GM10266 (cell line): Measurements from ENCODE around the gene KRT6B.
"Not testable (repeated sequence)": the region's sequence is repeated elsewhere in the genome, so short reads cannot be mapped to it uniquely, and the experiment has no call there.

Experiments used
- DNase-seq: peaks from one replicate; pipeline ENCODE4 v3.0.0; 2012; ENCODE audit errors: extremely low spot score
- TF ChIP-seq, protein P1 (sequence below): IDR thresholded peaks from 2 replicates; pipeline ENCODE4 v1.5.1; 2012; ENCODE audit warnings: mild to moderate bottlenecking, low read depth; ENCODE audit not compliant: control insufficient read depth, insufficient read depth; ENCODE audit errors: missing control alignments

The KRT6B gene

DNA sequence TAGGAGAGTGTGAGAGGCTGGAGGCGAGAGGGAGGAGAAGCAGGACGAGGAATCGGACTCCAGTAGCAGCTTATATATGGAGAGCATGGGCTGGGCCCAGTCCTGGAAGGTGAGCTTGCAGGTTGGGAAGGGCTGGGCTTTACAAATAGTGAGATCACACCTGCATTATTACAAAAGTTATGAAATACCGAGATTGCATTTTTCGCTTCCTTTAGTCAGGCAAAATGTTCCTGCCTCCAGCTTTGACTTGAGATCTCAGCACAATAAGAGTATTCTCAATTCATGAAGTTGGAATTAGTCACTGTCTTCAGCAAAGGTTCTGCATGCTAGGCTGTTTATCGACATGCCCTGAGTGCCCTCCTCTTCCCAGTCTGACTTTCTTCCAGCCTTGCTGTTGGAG lies at the start of gene KRT6B:
TSS of gene KRT6B (minus strand) at position 46 of the 400 bp plus-strand sequence. CDS start 68 bp downstream, outside the sequence.
- DNase-seq: no peak
- TF ChIP-seq, protein P1, sequence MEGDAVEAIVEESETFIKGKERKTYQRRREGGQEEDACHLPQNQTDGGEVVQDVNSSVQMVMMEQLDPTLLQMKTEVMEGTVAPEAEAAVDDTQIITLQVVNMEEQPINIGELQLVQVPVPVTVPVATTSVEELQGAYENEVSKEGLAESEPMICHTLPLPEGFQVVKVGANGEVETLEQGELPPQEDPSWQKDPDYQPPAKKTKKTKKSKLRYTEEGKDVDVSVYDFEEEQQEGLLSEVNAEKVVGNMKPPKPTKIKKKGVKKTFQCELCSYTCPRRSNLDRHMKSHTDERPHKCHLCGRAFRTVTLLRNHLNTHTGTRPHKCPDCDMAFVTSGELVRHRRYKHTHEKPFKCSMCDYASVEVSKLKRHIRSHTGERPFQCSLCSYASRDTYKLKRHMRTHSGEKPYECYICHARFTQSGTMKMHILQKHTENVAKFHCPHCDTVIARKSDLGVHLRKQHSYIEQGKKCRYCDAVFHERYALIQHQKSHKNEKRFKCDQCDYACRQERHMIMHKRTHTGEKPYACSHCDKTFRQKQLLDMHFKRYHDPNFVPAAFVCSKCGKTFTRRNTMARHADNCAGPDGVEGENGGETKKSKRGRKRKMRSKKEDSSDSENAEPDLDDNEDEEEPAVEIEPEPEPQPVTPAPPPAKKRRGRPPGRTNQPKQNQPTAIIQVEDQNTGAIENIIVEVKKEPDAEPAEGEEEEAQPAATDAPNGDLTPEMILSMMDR: no peak

DNA sequence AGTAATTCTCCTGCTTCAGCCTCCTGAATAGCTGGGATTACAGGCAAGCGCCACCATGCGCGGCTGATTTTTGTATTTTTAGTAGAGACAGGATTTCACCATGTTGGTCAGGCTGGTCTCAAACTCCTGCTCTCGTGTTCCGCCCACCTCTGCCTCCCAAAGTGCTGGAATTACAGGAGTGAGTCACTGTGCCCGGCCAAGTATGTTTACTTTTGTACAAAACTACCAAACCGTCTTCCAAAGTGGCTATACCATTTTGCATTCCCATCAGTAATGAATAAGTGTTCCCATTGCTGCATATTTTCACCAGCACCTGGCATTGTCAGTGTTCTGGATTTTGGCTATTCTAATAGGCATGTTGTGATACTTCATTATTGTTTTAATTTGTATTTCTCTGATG lies 49.5 kb upstream of the KRT6B start:
- TF ChIP-seq, protein P1: no peak
- DNase-seq: no peak

DNA sequence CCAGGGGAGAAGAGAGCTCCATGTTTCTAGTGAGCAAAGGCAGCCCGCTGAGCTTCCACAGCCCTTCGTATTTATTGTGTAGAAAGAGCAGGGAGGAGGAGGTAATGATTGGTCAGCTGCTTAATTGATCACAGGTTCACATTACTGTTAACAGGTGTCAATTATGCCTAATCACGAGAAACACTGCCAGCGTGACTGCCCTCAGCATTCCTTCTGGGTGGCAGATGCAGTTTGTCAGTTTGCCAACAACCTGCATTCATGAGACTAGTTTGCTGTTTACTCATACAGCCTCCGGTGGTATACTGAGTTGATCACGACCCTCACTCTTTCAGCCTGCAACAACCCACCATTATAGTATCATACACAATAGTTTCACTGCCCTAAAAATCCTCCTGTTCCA lies 48.6 kb upstream of the KRT6B start:
- DNase-seq: not testable (repeated sequence)

DNA sequence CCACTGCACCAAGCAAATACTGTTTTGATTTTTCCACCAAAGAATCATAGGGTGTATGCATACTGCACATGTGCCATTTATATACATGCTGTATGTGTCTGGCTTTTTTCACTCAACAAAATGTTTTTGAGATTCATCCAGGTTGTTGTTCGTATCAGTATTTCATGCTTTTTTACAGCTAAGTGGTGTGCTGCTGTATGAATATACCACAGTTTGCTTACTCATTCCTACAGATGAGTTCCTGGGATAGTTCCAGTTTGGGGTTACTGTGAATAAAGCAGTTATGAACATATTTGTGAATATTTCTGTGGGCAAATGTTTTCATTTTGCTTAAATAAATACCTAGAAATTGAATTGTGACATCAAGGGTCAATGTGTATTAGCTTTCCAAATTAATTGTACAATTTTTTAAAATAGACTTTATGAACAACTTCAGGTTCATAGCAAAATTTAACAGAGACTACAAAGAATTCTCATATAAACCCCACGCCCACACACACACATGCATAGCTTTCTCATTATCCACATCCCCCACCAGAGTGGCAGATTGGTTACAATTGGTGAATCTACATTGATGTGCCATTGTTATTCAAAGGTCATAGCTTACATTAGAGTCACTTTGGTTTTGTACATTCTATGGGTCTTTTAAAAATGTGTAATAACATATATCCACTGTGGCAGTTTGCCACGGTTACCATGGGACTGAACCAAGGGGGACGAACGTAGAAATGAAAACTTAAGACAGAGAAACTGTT lies 48.0 kb upstream of the KRT6B start:
- TF ChIP-seq, protein P1: no peak
- DNase-seq: no peak

DNA sequence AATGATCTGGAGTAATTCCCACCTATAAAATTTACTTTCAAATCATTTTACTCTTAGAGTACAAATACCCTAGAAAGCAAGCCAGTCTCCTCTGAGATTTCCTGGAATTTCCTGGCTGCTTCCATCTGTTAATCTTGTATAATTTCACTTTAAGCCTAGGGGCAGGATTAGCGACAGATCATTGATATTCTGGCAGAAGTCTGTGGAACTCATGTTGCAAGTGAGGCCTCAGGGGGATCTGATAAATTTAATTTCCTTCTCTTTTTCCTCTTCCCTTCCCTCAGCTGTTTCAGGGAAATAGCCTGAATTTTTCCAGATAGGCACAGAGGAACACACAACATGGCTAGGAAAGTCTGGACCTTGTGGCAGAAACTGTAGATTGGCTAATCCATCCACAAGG lies 47.0 kb upstream of the KRT6B start:
- TF ChIP-seq, protein P1: no peak
- DNase-seq: no peak

DNA sequence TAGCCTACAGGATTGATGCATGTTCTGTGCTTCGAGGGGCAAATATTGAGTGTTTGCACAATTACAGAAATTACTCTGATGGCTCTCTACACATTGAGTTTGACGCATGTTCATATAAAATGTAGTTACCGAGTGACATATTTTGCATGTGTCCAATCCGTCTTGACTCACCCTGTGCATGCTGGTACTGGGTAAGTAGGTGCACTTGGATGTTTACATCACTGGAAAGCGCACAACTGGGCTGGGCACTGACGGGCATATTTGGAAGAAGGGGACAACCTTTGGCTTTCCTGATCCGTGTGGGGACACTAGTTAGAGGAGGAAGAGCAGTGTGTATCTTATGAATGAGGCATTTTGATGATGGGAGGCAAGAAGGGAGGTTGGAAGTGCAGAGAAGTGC lies 46.0 kb upstream of the KRT6B start:
- TF ChIP-seq, protein P1: no peak
- DNase-seq: no peak

DNA sequence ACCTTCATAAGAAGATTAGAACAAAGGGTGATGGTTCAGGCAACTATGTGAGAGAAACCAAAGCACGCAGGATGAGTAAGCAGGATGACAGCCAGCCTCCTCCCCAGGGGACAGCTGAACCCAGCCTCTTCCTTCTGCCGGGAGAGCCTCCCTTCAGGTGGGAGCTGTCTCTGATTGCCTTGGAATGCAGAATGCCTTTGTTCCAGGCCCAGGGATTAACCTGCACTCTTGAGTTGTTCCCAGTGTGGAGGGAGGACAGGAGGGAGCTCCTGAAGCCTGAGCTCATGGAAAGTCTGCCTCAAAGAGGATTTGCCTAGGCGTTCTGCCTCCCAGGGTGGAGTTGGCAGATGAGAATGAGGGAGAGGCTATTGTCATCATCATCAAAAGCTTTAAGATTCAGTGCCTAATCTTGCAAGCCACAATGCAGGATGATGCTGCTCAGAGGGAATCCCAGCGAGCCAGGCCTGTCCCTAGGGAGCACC lies 44.7 kb upstream of the KRT6B start:
- TF ChIP-seq, protein P1: no peak
- no peak for DNase-seq
